Mammary epithelial cell (primary cell): Measurements from ENCODE around the gene SAMD5.

Experiments used
- EZH2 ChIP-seq: IDR thresholded peaks from 2 replicates; pipeline ENCODE4 v1.6.1; 2012; ENCODE audit warnings: low read length, inconsistent platforms, borderline replicate concordance
- TF ChIP-seq, protein P1 (sequence below), 2 donors: IDR thresholded peaks in 1 of 2; conservative IDR thresholded peaks in 1 of 2; 2 replicates each; pipeline ENCODE4 v1.5.1; 2011 to 2012; ENCODE audit warnings: inconsistent platforms in 2 of 2, low read length in 2 of 2, mild to moderate bottlenecking in 2 of 2, control low read depth in 1 of 2, low read depth in 1 of 2; ENCODE audit not compliant: insufficient read depth in 1 of 2; ENCODE audit errors: extremely low read depth in 1 of 2

GRCh38 chr6:147564556-147564955 lies 56.1 kb downstream of the SAMD5 start:
- TF ChIP-seq, protein P1, sequence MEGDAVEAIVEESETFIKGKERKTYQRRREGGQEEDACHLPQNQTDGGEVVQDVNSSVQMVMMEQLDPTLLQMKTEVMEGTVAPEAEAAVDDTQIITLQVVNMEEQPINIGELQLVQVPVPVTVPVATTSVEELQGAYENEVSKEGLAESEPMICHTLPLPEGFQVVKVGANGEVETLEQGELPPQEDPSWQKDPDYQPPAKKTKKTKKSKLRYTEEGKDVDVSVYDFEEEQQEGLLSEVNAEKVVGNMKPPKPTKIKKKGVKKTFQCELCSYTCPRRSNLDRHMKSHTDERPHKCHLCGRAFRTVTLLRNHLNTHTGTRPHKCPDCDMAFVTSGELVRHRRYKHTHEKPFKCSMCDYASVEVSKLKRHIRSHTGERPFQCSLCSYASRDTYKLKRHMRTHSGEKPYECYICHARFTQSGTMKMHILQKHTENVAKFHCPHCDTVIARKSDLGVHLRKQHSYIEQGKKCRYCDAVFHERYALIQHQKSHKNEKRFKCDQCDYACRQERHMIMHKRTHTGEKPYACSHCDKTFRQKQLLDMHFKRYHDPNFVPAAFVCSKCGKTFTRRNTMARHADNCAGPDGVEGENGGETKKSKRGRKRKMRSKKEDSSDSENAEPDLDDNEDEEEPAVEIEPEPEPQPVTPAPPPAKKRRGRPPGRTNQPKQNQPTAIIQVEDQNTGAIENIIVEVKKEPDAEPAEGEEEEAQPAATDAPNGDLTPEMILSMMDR (conservative IDR thresholded peaks at IDR 0.05 in 1 of 2, IDR thresholded peaks at IDR 0.05 in 1 of 2; ENCODE audit: extremely low read depth in 1 of 2, insufficient read depth in 1 of 2, low read depth in 1 of 2, low read length in 2 of 2), result no peak
- TF ChIP-seq EZH2, result no peak
